ENCODE data around the gene DLG5. TPM values are rescaled to one million over a fixed set of nuclear protein-coding genes. Genes with fewer than 3 reads are reported as not detected.

The DLG5 gene
- total RNA-seq, 2 experiments from 2014 or later = 3.0 to 4.8 TPM

GRCh38 chr10:77869626-77870420 lies 56.7 kb downstream of the DLG5 start:
- CTCF ChIA-PET = no interaction called here
- H3K36me3 Mint-ChIP-seq = no peaks in the 10 kb centered on the region
- H3K27me3 Mint-ChIP-seq = peaks cover 3% of the 10 kb centered on the region
- no peak overlapping the region for H3K4me3 Mint-ChIP-seq
- ATAC-seq (no peak), DNase-seq (no peak)
- H3K9me3 Mint-ChIP-seq (ENCODE audit: low read depth) = no peaks in the 10 kb centered on the region
- no peak overlapping the region for H3K27ac Mint-ChIP-seq
- H3K4me1 Mint-ChIP-seq = peaks cover 18% of the 10 kb centered on the region

GRCh38 chr10:77868523-77868922 lies 58.0 kb downstream of the DLG5 start:
- Mint-ChIP-seq H3K4me1 (peaks cover 6% of the 10 kb centered on the region), H3K27me3 (peaks cover 3% of the 10 kb centered on the region), H3K9me3 (ENCODE audit: low read depth) (no peaks in the 10 kb centered on the region), H3K27ac (no peak overlapping the region), H3K4me3 (no peak overlapping the region), H3K36me3 (no peaks in the 10 kb centered on the region)
- ATAC-seq = no peak
- CTCF ChIA-PET = interaction anchor here (1.2 kb wide), 1 partner anchor 22 kb away, joined by 4 read pairs; no protein-coding TSS in a partner anchor
- no peak for DNase-seq

GRCh38 chr10:77867124-77867719 lies 59.3 kb downstream of the DLG5 start:
- no peak overlapping the region for H3K27ac Mint-ChIP-seq
- peaks cover 4% of the 10 kb centered on the region for H3K27me3 Mint-ChIP-seq
- ATAC-seq = no peak
- no peak overlapping the region for H3K4me3 Mint-ChIP-seq
- CTCF ChIA-PET = no interaction called here
- H3K9me3 Mint-ChIP-seq (ENCODE audit: low read depth) = no peaks in the 10 kb centered on the region
- H3K4me1 Mint-ChIP-seq = no peaks in the 10 kb centered on the region
- H3K36me3 Mint-ChIP-seq = no peaks in the 10 kb centered on the region
- no peak for DNase-seq

- H3K36me3 Mint-ChIP-seq = no peaks in the 10 kb centered on the region
- ATAC-seq = no peak
Observed at GRCh38 chr10:77866598-77866997, 60.0 kb downstream of the DLG5 start.

GRCh38 chr10:77865580-77866324 lies 60.8 kb downstream of the DLG5 start:
- peaks cover 2% of the 10 kb centered on the region for H3K27me3 Mint-ChIP-seq
- H3K27ac Mint-ChIP-seq = no peak overlapping the region
- H3K4me3 Mint-ChIP-seq = no peak overlapping the region
- ATAC-seq (no peak), DNase-seq (no peak)
- CTCF ChIA-PET = no interaction called here
- H3K4me1 Mint-ChIP-seq = no peaks in the 10 kb centered on the region
- no peaks in the 10 kb centered on the region for H3K9me3 Mint-ChIP-seq (ENCODE audit: low read depth)
- H3K36me3 Mint-ChIP-seq = no peaks in the 10 kb centered on the region

More at GRCh38 chr10:77866598-77866997, 60.0 kb downstream of the DLG5 start:
- no peaks in the 10 kb centered on the region for H3K4me1 Mint-ChIP-seq
- peaks cover 2% of the 10 kb centered on the region for H3K27me3 Mint-ChIP-seq
- H3K4me3 Mint-ChIP-seq = no peak overlapping the region
- no peaks in the 10 kb centered on the region for H3K9me3 Mint-ChIP-seq (ENCODE audit: low read depth)
- DNase-seq = no peak
- CTCF ChIA-PET = no interaction called here
- H3K27ac Mint-ChIP-seq = no peak overlapping the region

GRCh38 chr10:77864151-77864851 lies 62.3 kb downstream of the DLG5 start:
- ATAC-seq = no peak
- CTCF ChIA-PET = no interaction called here
- no peaks in the 10 kb centered on the region for H3K36me3 Mint-ChIP-seq
- no peak overlapping the region for H3K27ac Mint-ChIP-seq
- H3K9me3 Mint-ChIP-seq (ENCODE audit: low read depth) = no peaks in the 10 kb centered on the region
- H3K4me3 Mint-ChIP-seq = no peak overlapping the region
- DNase-seq = no peak
- H3K27me3 Mint-ChIP-seq = peaks cover 2% of the 10 kb centered on the region
- H3K4me1 Mint-ChIP-seq = no peaks in the 10 kb centered on the region

- Mint-ChIP-seq H3K4me3 (no peak overlapping the region), H3K36me3 (no peaks in the 10 kb centered on the region), H3K27ac (no peak overlapping the region), H3K9me3 (ENCODE audit: low read depth) (no peaks in the 10 kb centered on the region), H3K4me1 (no peaks in the 10 kb centered on the region), H3K27me3 (peaks cover 2% of the 10 kb centered on the region)
- no peak for DNase-seq
- CTCF ChIA-PET = interaction anchor here (1.3 kb wide), 1 partner anchor 16 kb away, joined by 3 read pairs; no protein-coding TSS in a partner anchor
- ATAC-seq = no peak
Observed at GRCh38 chr10:77863446-77863845, 63.1 kb downstream of the DLG5 start.

- H3K9me3 Mint-ChIP-seq (ENCODE audit: low read depth) = no peaks in the 10 kb centered on the region
- CTCF ChIA-PET = interaction anchor here (1.3 kb wide), 1 partner anchor 16 kb away, joined by 3 read pairs; no protein-coding TSS in a partner anchor
- H3K4me1 Mint-ChIP-seq = no peaks in the 10 kb centered on the region
- H3K4me3 Mint-ChIP-seq = no peak overlapping the region
- DNase-seq (no peak), ATAC-seq (no peak)
- no peaks in the 10 kb centered on the region for H3K36me3 Mint-ChIP-seq
- H3K27me3 Mint-ChIP-seq = peaks cover 2% of the 10 kb centered on the region
- no peak overlapping the region for H3K27ac Mint-ChIP-seq
Observed at GRCh38 chr10:77862595-77862994, 64.0 kb downstream of the DLG5 start.

- Mint-ChIP-seq H3K27me3 (peaks cover 2% of the 10 kb centered on the region), H3K36me3 (no peaks in the 10 kb centered on the region), H3K4me3 (no peak overlapping the region), H3K4me1 (no peaks in the 10 kb centered on the region), H3K27ac (no peak overlapping the region), H3K9me3 (ENCODE audit: low read depth) (no peaks in the 10 kb centered on the region)
- CTCF ChIA-PET = no interaction called here
- no peak for ATAC-seq
- no peak for DNase-seq
Observed at GRCh38 chr10:77861366-77861765, 65.2 kb downstream of the DLG5 start.

GRCh38 chr10:77859865-77860282 lies 66.7 kb downstream of the DLG5 start:
- Mint-ChIP-seq H3K27ac (no peak overlapping the region), H3K9me3 (ENCODE audit: low read depth) (no peaks in the 10 kb centered on the region), H3K4me1 (no peaks in the 10 kb centered on the region), H3K36me3 (no peaks in the 10 kb centered on the region), H3K27me3 (peaks cover 2% of the 10 kb centered on the region), H3K4me3 (no peak overlapping the region)
- ATAC-seq = no peak
- CTCF ChIA-PET = no interaction called here
- no peak for DNase-seq

GRCh38 chr10:77859200-77859864 lies 67.2 kb downstream of the DLG5 start:
- Mint-ChIP-seq H3K27me3 (peaks cover 2% of the 10 kb centered on the region), H3K4me1 (no peaks in the 10 kb centered on the region), H3K36me3 (no peaks in the 10 kb centered on the region), H3K27ac (no peak overlapping the region), H3K4me3 (no peak overlapping the region), H3K9me3 (ENCODE audit: low read depth) (no peaks in the 10 kb centered on the region)
- CTCF ChIA-PET = interaction anchor here (0.8 to 1.1 kb wide), 2 partner anchors 12 to 32 kb away, joined by 3 read pairs; no protein-coding TSS in a partner anchor
- ATAC-seq (no peak), DNase-seq (no peak)

GRCh38 chr10:77857272-77857671 lies 69.3 kb downstream of the DLG5 start:
- Mint-ChIP-seq H3K27me3 (no peaks in the 10 kb centered on the region), H3K4me1 (no peaks in the 10 kb centered on the region), H3K36me3 (no peaks in the 10 kb centered on the region), H3K4me3 (no peak overlapping the region), H3K27ac (no peak overlapping the region), H3K9me3 (ENCODE audit: low read depth) (no peaks in the 10 kb centered on the region)
- ATAC-seq = no peak
- CTCF ChIA-PET = interaction anchor here (1.8 kb wide), 1 partner anchor 10 kb away, joined by 6 read pairs; no protein-coding TSS in a partner anchor
- DNase-seq = no peak

- no peaks in the 10 kb centered on the region for H3K27me3 Mint-ChIP-seq
- H3K27ac Mint-ChIP-seq = no peak overlapping the region
- no peaks in the 10 kb centered on the region for H3K36me3 Mint-ChIP-seq
- no peaks in the 10 kb centered on the region for H3K9me3 Mint-ChIP-seq (ENCODE audit: low read depth)
- no peak overlapping the region for H3K4me3 Mint-ChIP-seq
- ATAC-seq (no peak), DNase-seq (no peak)
- no peaks in the 10 kb centered on the region for H3K4me1 Mint-ChIP-seq
- CTCF ChIA-PET = interaction anchor here (1.8 kb wide), 1 partner anchor 10 kb away, joined by 6 read pairs; no protein-coding TSS in a partner anchor
Observed at GRCh38 chr10:77856566-77856965, 70.0 kb downstream of the DLG5 start.

All from activated CD8-positive, alpha-beta memory T cell treated with anti-CD3 and anti-CD28 coated beads, Interleukin-2, amount 10 ng/mL, durations not matched to agents 7 days and 5 days (primary cell).